ENCODE data around the gene GSN.

The GSN gene

GRCh38 chr9:121273064-121273775, 5.3 kb downstream of the GSN start:
- no peak for DNase-seq (ENCODE audit: low spot score)

- DNase-seq (ENCODE audit: low spot score), result no peak
Observed at GRCh38 chr9:121274851-121275250, 6.9 kb downstream of the GSN start.

- DNase-seq (ENCODE audit: low spot score), result no peak
Observed at GRCh38 chr9:121275781-121276658, 8.1 kb downstream of the GSN start.

GRCh38 chr9:121277026-121277425, 9.1 kb downstream of the GSN start:
- DNase-seq (ENCODE audit: low spot score), result no peak

- DNase-seq (ENCODE audit: low spot score), result no peak
Observed at GRCh38 chr9:121277518-121278295, 9.7 kb downstream of the GSN start.

- DNase-seq (ENCODE audit: low spot score), result no peak
Observed at GRCh38 chr9:121278477-121279261, 10.7 kb downstream of the GSN start.

- no peak for DNase-seq (ENCODE audit: low spot score)
Observed at GRCh38 chr9:121279776-121280388, 11.9 kb downstream of the GSN start.

- DNase-seq (ENCODE audit: low spot score), result no peak
Observed at GRCh38 chr9:121280715-121281613, 13.0 kb downstream of the GSN start.

GRCh38 chr9:121281614-121282276, 13.8 kb downstream of the GSN start:
- DNase-seq (ENCODE audit: low spot score), result no peak

GRCh38 chr9:121282277-121283079, 14.5 kb downstream of the GSN start:
- no peak for DNase-seq (ENCODE audit: low spot score)

- DNase-seq (ENCODE audit: low spot score), result no peak
Observed at GRCh38 chr9:121283080-121283398, 15.1 kb downstream of the GSN start.

GRCh38 chr9:121283856-121284732, 16.1 kb downstream of the GSN start:
- no peak for DNase-seq (ENCODE audit: low spot score)

- no peak for DNase-seq (ENCODE audit: low spot score)
Observed at GRCh38 chr9:121284733-121285451, 16.9 kb downstream of the GSN start.

- DNase-seq (ENCODE audit: low spot score), result no peak
Observed at GRCh38 chr9:121285835-121286687, 18.1 kb downstream of the GSN start.

GRCh38 chr9:121286688-121286972, 18.7 kb downstream of the GSN start:
- no peak for DNase-seq (ENCODE audit: low spot score)

- no peak for DNase-seq (ENCODE audit: low spot score)
Observed at GRCh38 chr9:121286973-121287741, 19.2 kb downstream of the GSN start.
